Neural progenitor cell (in vitro differentiated cells): ENCODE data around the gene ZNF827. TPM values are rescaled to one million over a fixed set of nuclear protein-coding genes. Genes with fewer than 3 reads are reported as not detected.

Experiments
- DNase-seq: peaks from one replicate; pipeline ENCODE4 v3.0.0-alpha.2; 2016; ENCODE audit warnings: low spot score
- H2AFZ ChIP-seq: fragments of 200-600 bp; sonication (generic); replicated peaks from 2 replicates; pipeline ENCODE4 v1.6.1; 2016; ENCODE audit warnings: antibody characterized with exemption
- H3F3A ChIP-seq: fragments of 200-600 bp; sonication (generic); 2 replicates; pipeline ENCODE4 v1.6.1; 2016; ENCODE audit warnings: antibody characterized with exemption, low read depth
- H3K27ac ChIP-seq: fragments of 200-600 bp; sonication (generic); 2 replicates; pipeline ENCODE4 v1.5.1; 2016; ENCODE audit warnings: mild to moderate bottlenecking
- H3K27me3 ChIP-seq: fragments of 200-600 bp; sonication (generic); 2 replicates; pipeline ENCODE4 v1.6.1; 2016; ENCODE audit warnings: mild to moderate bottlenecking, moderate library complexity
- H3K36me3 ChIP-seq: fragments of 200-600 bp; sonication (generic); 2 replicates; pipeline ENCODE4 v1.5.1; 2016
- H3K4me1 ChIP-seq: fragments of 200-600 bp; sonication (generic); 2 replicates; pipeline ENCODE4 v1.6.1; 2016; ENCODE audit warnings: mixed run types
- H3K4me2 ChIP-seq: fragments of 200-600 bp; sonication (generic); 2 replicates; pipeline ENCODE4 v1.6.1; 2016
- H3K4me3 ChIP-seq: fragments of 200-600 bp; sonication (generic); 2 replicates; pipeline ENCODE4 v1.5.1; 2016
- H3K79me2 ChIP-seq: fragments of 200-600 bp; sonication (generic); 2 replicates; pipeline ENCODE4 v1.6.1; 2016; ENCODE audit warnings: low read depth
- H3K9ac ChIP-seq: fragments of 200-600 bp; sonication (generic); 2 replicates; pipeline ENCODE4 v1.6.1; 2016
- H3K9me3 ChIP-seq: fragments of 200-600 bp; sonication (generic); 2 replicates; pipeline ENCODE4 v1.5.1; 2016; ENCODE audit warnings: low read depth
- H4K20me1 ChIP-seq: fragments of 200-600 bp; sonication (generic); 2 replicates; pipeline ENCODE4 v1.6.1; 2016; ENCODE audit warnings: low read depth
- H3K27ac Mint-ChIP-seq: 3 replicates; pipeline ENCODE4 v1.8.0; 2021; ENCODE audit warnings: mixed read lengths
- H3K27me3 Mint-ChIP-seq: 2 replicates; pipeline ENCODE4 v1.8.0; 2022; ENCODE audit warnings: low read depth, mild to moderate bottlenecking, inconsistent platforms, moderate library complexity, mixed read lengths; ENCODE audit not compliant: insufficient read depth
- H3K36me3 Mint-ChIP-seq: 3 replicates; pipeline ENCODE4 v1.8.0; 2021; ENCODE audit warnings: mixed read lengths
- H3K4me1 Mint-ChIP-seq: 3 replicates; pipeline ENCODE4 v1.8.0; 2021; ENCODE audit warnings: mixed read lengths
- H3K4me3 Mint-ChIP-seq: 3 replicates; pipeline ENCODE4 v1.8.0; 2021; ENCODE audit warnings: mild to moderate bottlenecking, moderate library complexity, mixed read lengths
- H3K9me3 Mint-ChIP-seq: 3 replicates; pipeline ENCODE4 v1.8.0; 2020; ENCODE audit warnings: mixed read lengths
- CTCF ChIP-seq: fragments of 200-600 bp; sonication (generic); IDR thresholded peaks from 2 replicates; pipeline ENCODE4 v1.5.1; 2017; ENCODE audit warnings: antibody characterized with exemption, mild to moderate bottlenecking
- EZH2 ChIP-seq: fragments of 200-600 bp; sonication (generic); IDR thresholded peaks from 2 replicates; pipeline ENCODE4 v1.6.1; 2017; ENCODE audit warnings: antibody characterized with exemption, mild to moderate bottlenecking, moderate library complexity
- EZH2phosphoT487 ChIP-seq: fragments of 200-600 bp; sonication (generic); IDR thresholded peaks from 2 replicates; pipeline ENCODE4 v1.6.1; 2017; ENCODE audit warnings: antibody characterized with exemption
- total RNA-seq: library from RNA; depleted of rRNA; stranded (reverse); fragments of >200 nt; gene quantifications from 2 replicates; pipeline ENCODE4 v1.2.3, GENCODE V29; 2015; ENCODE audit warnings: low replicate concordance

The ZNF827 gene
- total RNA-seq, 1 donor from 2014 or later, result 7.7 TPM

GRCh38 chr4:145784036-145784435 is 154.6 kb downstream of the ZNF827 start:
- peaks cover 6% of the 10 kb centered on the region for H3K9me3 Mint-ChIP-seq
- H2AFZ ChIP-seq, result no peak overlapping the region
- TF ChIP-seq EZH2, result no peak
- no peak for TF ChIP-seq EZH2phosphoT487
- TF ChIP-seq CTCF, result no peak
- H3K36me3 Mint-ChIP-seq, result peaks cover 52% of the 10 kb centered on the region
- no peak overlapping the region for H3K4me3 ChIP-seq
- H3K27me3 Mint-ChIP-seq, result peaks cover 2% of the 10 kb centered on the region
- no peak overlapping the region for H3K27ac ChIP-seq
- H3K4me3 Mint-ChIP-seq, result no peak overlapping the region
- no peak for DNase-seq
- no peaks in the 10 kb centered on the region for H3F3A ChIP-seq
- no peaks in the 10 kb centered on the region for H3K9me3 ChIP-seq
- no peaks in the 10 kb centered on the region for H3K27me3 ChIP-seq
- H3K4me2 ChIP-seq, result no peak overlapping the region
- no peaks in the 10 kb centered on the region for H3K36me3 ChIP-seq
- peaks cover 11% of the 10 kb centered on the region for H3K4me1 Mint-ChIP-seq
- H3K27ac Mint-ChIP-seq, result no peak overlapping the region
- H4K20me1 ChIP-seq, result no peaks in the 10 kb centered on the region
- H3K79me2 ChIP-seq, result no peaks in the 10 kb centered on the region
- no peaks in the 10 kb centered on the region for H3K4me1 ChIP-seq
- no peak overlapping the region for H3K9ac ChIP-seq

GRCh38 chr4:145782756-145783155 is 155.9 kb downstream of the ZNF827 start:
- no peaks in the 10 kb centered on the region for H3K79me2 ChIP-seq
- H3K4me3 Mint-ChIP-seq, result no peak overlapping the region
- H3K27ac Mint-ChIP-seq, result no peak overlapping the region
- H3K27me3 ChIP-seq, result no peaks in the 10 kb centered on the region
- H4K20me1 ChIP-seq, result no peaks in the 10 kb centered on the region
- H3K27me3 Mint-ChIP-seq, result peaks cover 2% of the 10 kb centered on the region
- H3K36me3 ChIP-seq, result no peaks in the 10 kb centered on the region
- H3F3A ChIP-seq, result no peaks in the 10 kb centered on the region
- no peak overlapping the region for H3K27ac ChIP-seq
- H3K4me2 ChIP-seq, result no peak overlapping the region
- no peak overlapping the region for H3K4me3 ChIP-seq
- H3K4me1 Mint-ChIP-seq, result peaks cover 11% of the 10 kb centered on the region
- H3K4me1 ChIP-seq, result no peaks in the 10 kb centered on the region
- H2AFZ ChIP-seq, result no peak overlapping the region
- TF ChIP-seq CTCF (no peak), EZH2phosphoT487 (no peak), EZH2 (no peak)
- H3K9ac ChIP-seq, result no peak overlapping the region
- DNase-seq, result no peak
- H3K9me3 Mint-ChIP-seq, result peaks cover 6% of the 10 kb centered on the region
- H3K9me3 ChIP-seq, result no peaks in the 10 kb centered on the region
- H3K36me3 Mint-ChIP-seq, result peaks cover 56% of the 10 kb centered on the region

DNA sequence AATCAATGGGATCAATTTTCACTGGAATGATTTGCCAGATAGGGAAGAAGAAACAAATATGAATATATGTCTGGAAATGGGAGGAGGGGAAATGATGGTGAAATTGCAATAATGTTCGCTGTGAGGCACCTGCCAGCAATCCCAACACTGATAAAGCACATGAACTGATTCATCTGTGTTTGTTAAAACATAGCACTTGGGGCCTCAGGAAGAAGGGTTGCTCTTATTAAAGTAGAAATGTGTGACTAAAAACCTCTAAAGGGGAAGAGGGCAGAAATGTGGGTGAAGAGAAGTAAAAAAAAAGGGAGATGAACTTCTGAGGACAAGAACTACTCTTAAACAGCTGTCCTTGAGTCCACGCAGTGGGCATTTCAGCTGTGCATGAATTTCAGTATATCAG is 157.3 kb downstream of the ZNF827 start:
- Histone ChIP-seq H2AFZ (no peak overlapping the region), H3K4me2 (no peak overlapping the region), H3K4me1 (no peaks in the 10 kb centered on the region), H3K9me3 (no peaks in the 10 kb centered on the region), H4K20me1 (no peaks in the 10 kb centered on the region), H3K4me3 (no peak overlapping the region), H3K27ac (no peak overlapping the region), H3K27me3 (no peaks in the 10 kb centered on the region), H3F3A (no peaks in the 10 kb centered on the region), H3K36me3 (no peaks in the 10 kb centered on the region), H3K9ac (no peak overlapping the region), H3K79me2 (no peaks in the 10 kb centered on the region)
- Mint-ChIP-seq H3K4me1 (peaks cover 11% of the 10 kb centered on the region), H3K4me3 (no peak overlapping the region), H3K27me3 (peaks cover 2% of the 10 kb centered on the region), H3K36me3 (peaks cover 54% of the 10 kb centered on the region), H3K27ac (no peak overlapping the region), H3K9me3 (peaks cover 6% of the 10 kb centered on the region)
- TF ChIP-seq EZH2, result no peak
- no peak for TF ChIP-seq EZH2phosphoT487
- DNase-seq, result no peak

- H3K4me3 ChIP-seq, result no peak overlapping the region
- no peak overlapping the region for H3K4me2 ChIP-seq
- H3K36me3 ChIP-seq, result no peaks in the 10 kb centered on the region
- H4K20me1 ChIP-seq, result no peaks in the 10 kb centered on the region
- H3K4me1 ChIP-seq, result no peaks in the 10 kb centered on the region
- Mint-ChIP-seq H3K4me3 (no peak overlapping the region), H3K9me3 (peaks cover 2% of the 10 kb centered on the region), H3K27ac (no peak overlapping the region), H3K4me1 (peaks cover 11% of the 10 kb centered on the region), H3K27me3 (peaks cover 2% of the 10 kb centered on the region), H3K36me3 (peaks cover 49% of the 10 kb centered on the region)
- H3K9me3 ChIP-seq, result no peaks in the 10 kb centered on the region
- no peak overlapping the region for H2AFZ ChIP-seq
- no peaks in the 10 kb centered on the region for H3K79me2 ChIP-seq
- H3F3A ChIP-seq, result no peaks in the 10 kb centered on the region
- no peaks in the 10 kb centered on the region for H3K27me3 ChIP-seq
- no peak for TF ChIP-seq EZH2phosphoT487
- TF ChIP-seq CTCF, result no peak
- no peak for TF ChIP-seq EZH2
- H3K27ac ChIP-seq, result no peak overlapping the region
- no peak for DNase-seq
- no peak overlapping the region for H3K9ac ChIP-seq
These were observed 159.3 kb downstream of the ZNF827 start for GRCh38 chr4:145779319-145779801.
